ENCODE measurements around the gene CCDC188. TPM values are rescaled to one million over a fixed set of nuclear protein-coding genes. Genes with fewer than 3 reads are reported as not detected.

The CCDC188 gene
- total RNA-seq, 2 experiments from 2014 or later: not detected

DNA sequence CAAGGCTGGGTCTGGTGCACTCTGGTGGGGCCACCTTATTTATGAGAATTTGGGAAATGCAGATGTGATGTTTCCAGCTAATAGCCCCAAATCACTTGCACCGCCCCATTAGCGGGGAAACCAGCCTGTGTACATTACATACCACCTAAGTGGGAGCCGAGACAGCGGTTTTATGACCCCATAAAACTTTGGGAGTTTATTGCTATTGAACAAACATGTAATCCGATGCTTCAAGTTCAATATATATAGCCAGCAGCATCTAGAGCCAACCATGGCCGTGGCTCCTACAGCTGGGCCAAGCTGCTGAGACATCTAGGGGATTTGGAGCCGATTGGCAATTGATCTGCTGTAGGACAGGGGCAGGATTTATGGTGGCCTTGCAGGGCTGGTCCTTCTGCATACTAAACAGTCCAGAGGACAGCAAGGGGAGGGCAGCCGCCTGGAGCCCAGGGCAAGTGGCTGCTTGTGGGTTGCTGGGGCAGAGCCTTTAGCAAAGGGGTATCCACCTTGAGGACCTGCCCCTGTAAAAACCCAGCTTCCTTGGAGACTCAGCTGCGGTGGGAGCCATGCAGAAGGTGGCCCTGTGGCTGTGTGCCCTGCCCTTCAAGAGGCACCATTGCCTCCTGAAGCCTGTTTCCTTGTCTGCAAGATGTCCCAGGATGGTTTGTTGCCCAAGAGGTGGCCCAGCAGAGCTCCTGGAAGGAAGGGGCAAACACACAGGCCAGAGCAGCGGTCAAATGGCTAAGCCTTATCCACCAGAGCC, 47.9 kb upstream of the CCDC188 start:
- Mint-ChIP-seq H3K4me3 (no peak overlapping the region), H3K4me1 (ENCODE audit: low read depth) (no peaks in the 10 kb centered on the region), H3K9me3 (no peaks in the 10 kb centered on the region), H3K36me3 (ENCODE audit: low read depth) (no peaks in the 10 kb centered on the region), H3K27me3 (no peaks in the 10 kb centered on the region), H3K27ac (no peak overlapping the region)
- intact Hi-C loops (cut with DNase I, micrococcal nuclease): no loop called here
- TF ChIP-seq, protein P1, sequence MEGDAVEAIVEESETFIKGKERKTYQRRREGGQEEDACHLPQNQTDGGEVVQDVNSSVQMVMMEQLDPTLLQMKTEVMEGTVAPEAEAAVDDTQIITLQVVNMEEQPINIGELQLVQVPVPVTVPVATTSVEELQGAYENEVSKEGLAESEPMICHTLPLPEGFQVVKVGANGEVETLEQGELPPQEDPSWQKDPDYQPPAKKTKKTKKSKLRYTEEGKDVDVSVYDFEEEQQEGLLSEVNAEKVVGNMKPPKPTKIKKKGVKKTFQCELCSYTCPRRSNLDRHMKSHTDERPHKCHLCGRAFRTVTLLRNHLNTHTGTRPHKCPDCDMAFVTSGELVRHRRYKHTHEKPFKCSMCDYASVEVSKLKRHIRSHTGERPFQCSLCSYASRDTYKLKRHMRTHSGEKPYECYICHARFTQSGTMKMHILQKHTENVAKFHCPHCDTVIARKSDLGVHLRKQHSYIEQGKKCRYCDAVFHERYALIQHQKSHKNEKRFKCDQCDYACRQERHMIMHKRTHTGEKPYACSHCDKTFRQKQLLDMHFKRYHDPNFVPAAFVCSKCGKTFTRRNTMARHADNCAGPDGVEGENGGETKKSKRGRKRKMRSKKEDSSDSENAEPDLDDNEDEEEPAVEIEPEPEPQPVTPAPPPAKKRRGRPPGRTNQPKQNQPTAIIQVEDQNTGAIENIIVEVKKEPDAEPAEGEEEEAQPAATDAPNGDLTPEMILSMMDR (IDR thresholded peaks at IDR 0.05): no peak
- H3K36me3 ChIP-seq (ENCODE audit: insufficient read depth, low read length): no peaks in the 10 kb centered on the region
- CTCF ChIA-PET: no interaction called here
- ATAC-seq (ENCODE audit: poor library complexity) (no peak), DNase-seq (no peak)
- H3K9me3 ChIP-seq (ENCODE audit: control insufficient read depth in 1 of 2, insufficient read depth in 1 of 2, low read length in 2 of 2): no peaks in the 10 kb centered on the region
- POLR2A ChIA-PET: no interaction called here
- no peak overlapping the region for H3K27ac ChIP-seq (ENCODE audit: low read depth in 1 of 2, low read length in 2 of 2)
- H3K4me1 ChIP-seq (ENCODE audit: insufficient read depth, low read length): peaks cover 2% of the 10 kb centered on the region
- H3K4me3 ChIP-seq (ENCODE audit: low read length): no peak overlapping the region
- no peaks in the 10 kb centered on the region for H3K27me3 ChIP-seq (ENCODE audit: control insufficient read depth in 1 of 2, insufficient read depth in 2 of 2, low read length in 2 of 2)

DNA sequence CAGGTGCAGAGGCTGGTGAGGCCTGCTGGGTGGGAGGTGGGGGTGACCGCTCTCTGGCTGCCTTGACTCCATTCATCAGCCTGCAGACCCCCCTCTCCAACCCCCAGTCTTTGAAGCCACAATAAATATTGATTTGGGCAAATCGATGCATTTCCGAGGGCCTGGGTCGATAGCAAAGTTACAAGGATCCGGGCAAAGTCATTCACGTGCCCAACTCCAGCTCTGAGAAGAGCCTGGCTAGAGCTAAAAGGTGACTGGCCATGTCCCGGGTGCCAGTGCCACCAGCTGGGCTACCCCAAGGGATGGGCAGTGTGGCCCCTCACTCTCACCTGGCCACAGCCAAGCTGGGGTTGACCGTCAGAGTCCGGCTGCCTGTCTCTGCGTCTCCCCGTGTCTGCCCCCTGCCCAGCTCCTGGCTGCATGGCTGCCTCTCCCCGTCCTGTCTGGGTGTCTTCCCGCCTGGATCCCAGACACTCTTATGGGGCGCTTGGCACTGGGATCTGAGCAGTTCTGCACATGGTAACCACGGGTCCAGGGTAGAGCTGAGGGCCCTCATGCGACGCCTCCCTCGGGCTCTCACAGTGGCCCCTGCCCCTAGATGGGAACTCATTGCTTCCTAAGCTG, 46.7 kb upstream of the CCDC188 start:
- H3K4me1 ChIP-seq (ENCODE audit: insufficient read depth, low read length): peaks cover 2% of the 10 kb centered on the region
- Mint-ChIP-seq H3K4me3 (no peak overlapping the region), H3K9me3 (no peaks in the 10 kb centered on the region), H3K4me1 (ENCODE audit: low read depth) (no peaks in the 10 kb centered on the region), H3K27me3 (no peaks in the 10 kb centered on the region), H3K36me3 (ENCODE audit: low read depth) (no peaks in the 10 kb centered on the region), H3K27ac (no peak overlapping the region)
- DNase-seq (no peak), ATAC-seq (ENCODE audit: poor library complexity) (no peak)
- H3K4me3 ChIP-seq (ENCODE audit: low read length): no peak overlapping the region
- no peak overlapping the region for H3K27ac ChIP-seq (ENCODE audit: low read depth in 1 of 2, low read length in 2 of 2)
- no peaks in the 10 kb centered on the region for H3K36me3 ChIP-seq (ENCODE audit: insufficient read depth, low read length)
- CTCF ChIA-PET: no interaction called here
- H3K27me3 ChIP-seq (ENCODE audit: control insufficient read depth in 1 of 2, insufficient read depth in 2 of 2, low read length in 2 of 2): no peaks in the 10 kb centered on the region
- TF ChIP-seq, protein P1 (IDR thresholded peaks at IDR 0.05): no peak
- POLR2A ChIA-PET: no interaction called here
- no peaks in the 10 kb centered on the region for H3K9me3 ChIP-seq (ENCODE audit: control insufficient read depth in 1 of 2, insufficient read depth in 1 of 2, low read length in 2 of 2)
- intact Hi-C loops (cut with DNase I, micrococcal nuclease): no loop called here

DNA sequence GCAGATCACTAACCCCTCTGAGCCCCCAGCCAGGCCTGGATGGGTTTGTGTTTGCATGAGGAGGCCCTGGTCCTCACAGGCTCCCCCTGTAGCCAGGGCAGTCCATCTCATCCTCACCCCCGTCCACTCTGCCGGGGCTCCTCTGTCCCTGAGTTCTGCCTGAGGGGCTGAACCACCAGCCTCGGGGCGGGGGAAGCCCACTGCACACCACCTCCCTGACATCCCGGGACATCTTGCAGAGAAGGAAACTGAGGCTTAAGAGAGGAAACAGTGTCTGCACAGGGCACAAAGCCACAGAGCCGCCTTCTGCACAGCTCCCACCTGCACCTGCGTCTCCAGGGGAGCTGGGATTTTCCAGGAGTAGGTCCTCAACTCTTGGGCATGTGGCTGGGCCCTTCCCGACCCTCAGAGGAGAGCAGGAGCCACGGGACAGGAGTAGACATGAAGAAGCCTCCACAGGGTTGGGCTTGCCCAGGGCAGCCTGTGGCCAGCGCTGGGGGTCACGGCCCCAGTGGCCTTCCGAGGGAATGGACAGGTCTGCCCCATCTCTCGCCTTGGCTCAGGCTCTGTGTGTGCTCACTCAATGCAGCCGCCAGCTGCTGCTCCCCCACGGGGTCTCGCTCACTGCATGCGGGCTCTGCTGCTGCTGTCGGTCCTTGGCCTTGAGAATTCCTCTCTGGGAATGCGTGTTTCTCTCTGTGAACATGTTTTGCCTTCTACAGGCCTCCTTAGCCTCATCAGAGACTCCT, 45.4 kb upstream of the CCDC188 start:
- no peak overlapping the region for H3K27ac Mint-ChIP-seq
- no peaks in the 10 kb centered on the region for H3K9me3 Mint-ChIP-seq
- no peaks in the 10 kb centered on the region for H3K27me3 Mint-ChIP-seq
- no peaks in the 10 kb centered on the region for H3K4me1 Mint-ChIP-seq (ENCODE audit: low read depth)
- H3K36me3 Mint-ChIP-seq (ENCODE audit: low read depth): no peaks in the 10 kb centered on the region
- Histone ChIP-seq H3K27me3 (ENCODE audit: control insufficient read depth in 1 of 2, insufficient read depth in 2 of 2, low read length in 2 of 2) (no peaks in the 10 kb centered on the region), H3K27ac (ENCODE audit: low read depth in 1 of 2, low read length in 2 of 2) (no peak overlapping the region), H3K4me1 (ENCODE audit: insufficient read depth, low read length) (peaks cover 2% of the 10 kb centered on the region), H3K36me3 (ENCODE audit: insufficient read depth, low read length) (no peaks in the 10 kb centered on the region), H3K4me3 (ENCODE audit: low read length) (no peak overlapping the region), H3K9me3 (ENCODE audit: control insufficient read depth in 1 of 2, insufficient read depth in 1 of 2, low read length in 2 of 2) (no peaks in the 10 kb centered on the region)
- no peak for ATAC-seq (ENCODE audit: poor library complexity)
- CTCF ChIA-PET: no interaction called here
- TF ChIP-seq, protein P1 (IDR thresholded peaks at IDR 0.05): no peak
- no peak overlapping the region for H3K4me3 Mint-ChIP-seq
- POLR2A ChIA-PET: no interaction called here
- DNase-seq: no peak
- intact Hi-C loops (cut with DNase I, micrococcal nuclease): no loop called here

All from CD4-positive, alpha-beta T cell (primary cell).